Spinal cord (tissue), 10 donors: Measurements from ENCODE around the gene PRICKLE3. TPM values are rescaled to one million over a fixed set of nuclear protein-coding genes. Genes with fewer than 3 reads are reported as not detected.
"Not testable (repeated sequence)": the region's sequence is repeated elsewhere in the genome, so short reads cannot be mapped to it uniquely, and the experiment has no call there.

Experiments
- DNase-seq, 6 donors: peaks; one replicate each; pipeline versions ENCODE4 v3.0.0 to v3.0.0-alpha.2; 2013 to 2015; ENCODE audit warnings: low spot score in 6 of 6, low read depth in 4 of 6
- H3K27ac ChIP-seq: one replicate; pipeline ENCODE4 v1.5.1; 2013; ENCODE audit warnings: low read depth, low read length, control low read depth
- H3K27me3 ChIP-seq: one replicate; pipeline ENCODE4 v1.6.1; 2013; ENCODE audit warnings: low read length; ENCODE audit not compliant: control insufficient read depth, insufficient read depth
- H3K36me3 ChIP-seq: one replicate; pipeline ENCODE4 v1.6.1; 2013; ENCODE audit warnings: low read length; ENCODE audit not compliant: control insufficient read depth, insufficient read depth
- H3K4me1 ChIP-seq: one replicate; pipeline ENCODE4 v1.6.1; 2013; ENCODE audit warnings: low read length; ENCODE audit not compliant: control insufficient read depth, insufficient read depth
- H3K4me3 ChIP-seq: one replicate; pipeline ENCODE4 v1.5.1; 2013; ENCODE audit warnings: low read depth, low read length, control low read depth
- H3K9me3 ChIP-seq: one replicate; pipeline ENCODE4 v1.6.1; 2013; ENCODE audit warnings: low read length; ENCODE audit not compliant: control insufficient read depth, insufficient read depth
- WGBS: methylation state at CpG from one replicate; pipeline ENCODE4 v1.1.5; 2013; ENCODE audit warnings: missing lambda C conversion rate; ENCODE audit not compliant: insufficient coverage; 5-methylcytosine and 5-hydroxymethylcytosine counted together
- polyA plus RNA-seq, 2 donors: library from polyadenylated mRNA; unstranded; fragments of 120-200 nt; gene quantifications; one replicate each; pipeline ENCODE4 v1.2.1, GENCODE V29; 2013; ENCODE audit not compliant: insufficient read length in 2 of 2
- total RNA-seq, 2 donors: library from RNA; depleted of rRNA in 1 of 2; stranded (reverse); fragments of 120-200 nt in 1 of 2; fragments of >200 nt in 1 of 2; gene quantifications; one replicate each; pipeline versions ENCODE4 v1.2.3 to v1.2.4, GENCODE V29; 2013 to 2014
- donor health status: healthy.

The PRICKLE3 gene
- total and polyA plus RNA-seq, 4 donors: 1.7 to 3.1 (median 2.1) TPM

DNA sequence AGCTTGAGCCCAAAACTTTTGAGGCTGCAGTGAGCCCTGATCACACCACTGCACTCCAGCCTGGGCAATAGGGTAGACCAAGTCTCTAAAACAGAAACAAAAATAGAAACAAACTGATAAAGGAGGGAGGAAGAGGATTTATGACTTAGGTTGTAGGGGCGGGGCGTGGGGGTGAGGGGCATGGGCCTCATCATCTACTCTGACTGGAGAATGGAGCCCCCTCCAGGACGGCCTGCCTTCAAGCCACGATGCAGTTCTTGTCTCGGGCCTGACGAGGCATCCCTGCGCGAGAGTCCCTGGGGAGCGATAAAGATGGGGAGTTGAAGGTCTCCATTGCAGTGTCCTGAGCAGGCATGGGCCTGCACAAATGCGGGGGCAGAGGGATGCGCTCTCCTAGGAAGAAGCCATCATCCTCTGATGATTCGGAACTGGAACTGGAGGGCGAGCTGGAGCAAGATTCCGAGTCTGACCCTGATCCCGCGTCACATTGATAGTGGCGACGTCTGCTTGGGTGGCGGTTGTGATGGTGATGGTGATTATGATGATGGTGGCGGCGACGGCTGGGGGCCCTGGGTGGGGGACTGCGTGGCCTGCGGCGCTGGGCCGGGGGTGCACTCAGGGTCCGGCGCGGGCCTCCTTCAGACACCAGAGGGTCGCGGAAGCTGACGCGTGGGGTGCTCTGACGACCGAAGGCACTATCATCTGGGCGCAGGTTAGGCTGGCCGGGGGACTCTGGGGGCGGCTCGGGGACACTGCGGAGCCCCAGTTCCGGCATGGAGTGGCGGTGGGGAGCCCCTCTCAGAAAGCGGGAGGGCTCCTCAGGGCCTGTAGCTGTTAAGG is 10.5 kb downstream of the PRICKLE3 start:
- peaks cover 3% of the 10 kb centered on the region for H3K27me3 ChIP-seq
- peaks cover 8% of the 10 kb centered on the region for H3K4me1 ChIP-seq
- no peak overlapping the region for H3K4me3 ChIP-seq
- peaks cover 13% of the 10 kb centered on the region for H3K36me3 ChIP-seq
- 84% methylated on average over 41 of the region's 43 CpGs for WGBS
- no peak overlapping the region for H3K27ac ChIP-seq
- peaks cover 3% of the 10 kb centered on the region for H3K9me3 ChIP-seq
- no peak for DNase-seq

DNA sequence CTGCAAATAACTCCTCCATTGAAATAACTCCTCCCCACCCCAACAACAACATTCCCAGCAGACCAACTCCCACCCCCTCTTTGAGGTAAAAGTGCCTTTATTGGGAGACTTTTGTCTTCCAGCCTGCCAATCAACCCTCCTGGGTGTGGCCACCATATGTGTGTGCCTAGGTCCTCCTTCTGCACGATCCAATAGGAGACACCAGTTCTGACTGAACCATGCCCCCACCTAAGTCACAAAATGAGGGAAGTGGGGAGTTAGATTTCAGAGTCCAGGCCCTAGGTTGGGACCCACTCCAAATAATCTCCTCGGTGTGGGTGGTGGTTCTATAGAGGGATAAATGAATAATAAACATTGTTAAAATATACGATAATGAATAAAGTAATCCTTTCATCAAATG is 11.4 kb downstream of the PRICKLE3 start:
- Histone ChIP-seq H3K4me1 (peaks cover 8% of the 10 kb centered on the region), H3K36me3 (peaks cover 13% of the 10 kb centered on the region), H3K9me3 (peaks cover 3% of the 10 kb centered on the region), H3K27ac (no peak overlapping the region), H3K4me3 (no peak overlapping the region), H3K27me3 (peaks cover 3% of the 10 kb centered on the region)
- WGBS: no CpG with 5 or more reads among the region's 3 CpGs
- DNase-seq: no peak

DNA sequence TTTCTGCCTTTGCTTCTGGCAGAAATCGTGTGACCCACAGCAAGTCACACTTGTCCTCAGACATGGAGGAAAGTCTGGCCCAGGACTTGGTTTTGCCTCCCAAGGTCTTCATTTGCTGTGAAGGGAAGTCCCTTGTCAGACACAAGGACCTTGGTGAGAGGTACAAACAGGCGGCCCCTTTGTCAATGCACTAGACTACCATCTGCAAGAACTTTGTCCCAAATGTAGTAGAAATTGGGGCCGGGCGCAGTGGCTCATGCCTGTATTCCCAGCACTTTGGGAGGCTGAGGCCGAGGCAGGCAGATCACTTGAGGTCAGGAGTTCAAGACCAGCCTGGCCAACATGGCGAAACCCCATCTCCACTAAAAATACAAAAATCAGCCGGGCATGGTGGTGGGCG is 12.6 kb downstream of the PRICKLE3 start:
- not testable (repeated sequence) for H3K4me3 ChIP-seq, DNase-seq, H3K27me3 ChIP-seq, H3K9me3 ChIP-seq, H3K4me1 ChIP-seq, H3K27ac ChIP-seq
- peaks cover 13% of the 10 kb centered on the region for H3K36me3 ChIP-seq
- WGBS: 76% methylated on average over 7 of the region's 8 CpGs

DNA sequence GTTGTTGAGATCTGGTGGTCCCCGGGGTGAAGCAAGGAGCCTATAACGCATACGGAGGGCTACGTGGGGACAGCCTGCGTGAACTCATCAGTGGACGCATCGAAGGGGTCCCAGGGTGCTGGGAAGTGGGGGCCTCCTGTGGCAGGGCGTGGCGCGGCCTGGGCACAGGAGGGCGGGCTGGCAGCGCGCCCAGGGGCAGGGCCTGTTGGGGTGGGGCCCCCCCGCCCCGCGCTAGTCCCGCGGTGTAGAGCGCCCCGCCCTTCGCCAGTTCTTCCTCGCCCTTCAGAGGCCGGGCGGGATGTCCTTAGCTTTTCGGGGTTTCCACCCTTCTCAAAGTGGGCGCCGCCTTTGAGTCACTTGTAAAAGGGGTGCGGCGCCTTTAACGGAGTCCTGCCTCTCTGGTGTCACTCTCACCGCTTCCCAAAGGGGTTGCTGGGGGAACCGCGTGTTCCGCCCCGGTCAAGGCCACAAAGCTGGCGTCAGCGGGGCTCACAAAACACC is 13.8 kb downstream of the PRICKLE3 start:
- Histone ChIP-seq H3K27me3 (peaks cover 3% of the 10 kb centered on the region), H3K4me3 (peak overlapping the region; percentile 56), H3K27ac (peak overlapping the region; percentile 61), H3K9me3 (peaks cover 3% of the 10 kb centered on the region), H3K36me3 (peaks cover 10% of the 10 kb centered on the region), H3K4me1 (peaks cover 10% of the 10 kb centered on the region)
- WGBS: 31% methylated on average over 37 of the region's 37 CpGs
- DNase-seq: peak in 1 of 6 donors; percentile 47

- WGBS: 20% methylated on average over 43 of the region's 46 CpGs
- Histone ChIP-seq H3K27ac (peak within 1 kb of the TSS; percentile 61), H3K27me3 (peaks cover 3% of the 10 kb centered on the region), H3K9me3 (peaks cover 3% of the 10 kb centered on the region), H3K4me3 (peak within 1 kb of the TSS; percentile 56), H3K36me3 (peaks cover 6% of the 10 kb centered on the region), H3K4me1 (peaks cover 15% of the 10 kb centered on the region)
- DNase-seq: peak in 2 of 6 donors; percentile 26 to 44
Observed at GRCh38 chrX:49171752-49172279, 14.4 kb downstream of the PRICKLE3 start, which contains the start of gene PLP2. PLP2 (plus strand) TSS chrX:49171898; CDS start chrX:49172001, 103 bp downstream.

DNA sequence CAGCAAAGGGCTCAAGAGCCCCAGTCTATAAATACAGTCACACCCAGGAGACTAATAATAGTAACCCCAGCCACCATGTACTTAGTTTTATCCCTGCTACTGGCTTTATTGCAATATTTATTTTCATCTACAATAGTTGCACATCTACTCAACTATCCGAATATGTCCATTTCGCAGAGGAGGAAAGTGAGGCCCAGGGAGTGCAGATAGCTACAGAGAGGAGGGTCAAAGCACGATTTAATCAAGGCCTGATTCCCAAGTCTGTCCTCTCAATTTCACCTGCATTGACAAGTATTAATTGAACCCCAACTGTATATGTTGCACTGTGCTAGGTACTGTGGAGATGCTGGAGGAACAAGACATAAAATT is 18.4 kb downstream of the PRICKLE3 start:
- no peaks in the 10 kb centered on the region for H3K9me3 ChIP-seq
- no peak for DNase-seq
- H3K4me1 ChIP-seq: peaks cover 39% of the 10 kb centered on the region
- WGBS: no CpG with 5 or more reads among the region's 3 CpGs
- no peak overlapping the region for H3K27ac ChIP-seq
- H3K36me3 ChIP-seq: peaks cover 5% of the 10 kb centered on the region
- H3K27me3 ChIP-seq: peaks cover 3% of the 10 kb centered on the region
- H3K4me3 ChIP-seq: peak overlapping the region; percentile 33

- Histone ChIP-seq H3K4me3 (peak overlapping the region; percentile 33), H3K27me3 (no peaks in the 10 kb centered on the region), H3K4me1 (peaks cover 36% of the 10 kb centered on the region), H3K9me3 (no peaks in the 10 kb centered on the region), H3K36me3 (peaks cover 5% of the 10 kb centered on the region), H3K27ac (peak overlapping the region; percentile 85)
- peak in 2 of 6 donors; percentile 50 to 61 for DNase-seq
- 41% methylated on average over 31 of the region's 35 CpGs for WGBS
Observed at GRCh38 chrX:49166914-49167739, 19.0 kb downstream of the PRICKLE3 start.

GRCh38 chrX:49165901-49166881 is 20.0 kb downstream of the PRICKLE3 start:
- H3K4me1 ChIP-seq: peaks cover 32% of the 10 kb centered on the region
- H3K4me3 ChIP-seq: peak overlapping the region; percentile 33
- H3K27ac ChIP-seq: peak overlapping the region; percentile 85
- peak in 3 of 6 donors; percentile 57 to 94 (median 89) for DNase-seq
- 32% methylated on average over 56 of the region's 61 CpGs for WGBS
- no peaks in the 10 kb centered on the region for H3K9me3 ChIP-seq
- H3K36me3 ChIP-seq: peaks cover 5% of the 10 kb centered on the region
- no peaks in the 10 kb centered on the region for H3K27me3 ChIP-seq
